SU-DHL-6 (cell line): ENCODE measurements around the gene LRRC14B.

Experiments
- H2AFZ ChIP-seq: fragments of 200-600 bp; sonication (generic); 2 replicates; pipeline ENCODE4 v1.6.1; 2014; ENCODE audit warnings: low read depth, mild to moderate bottlenecking, moderate library complexity, mixed read lengths, antibody characterized with exemption, low read length; ENCODE audit not compliant: severe bottlenecking
- H3F3A ChIP-seq: fragments of 200-600 bp; shearing (Covaris generic); 2 replicates; pipeline ENCODE4 v1.6.0; 2016; ENCODE audit warnings: antibody characterized with exemption, mild to moderate bottlenecking; ENCODE audit not compliant: insufficient read depth
- H3K27ac ChIP-seq: fragments of 200-600 bp; sonication (generic); 2 replicates; pipeline ENCODE4 v1.5.1; 2016; ENCODE audit warnings: low read depth, mild to moderate bottlenecking, low read length, moderate library complexity, mixed read lengths
- H3K27me3 ChIP-seq: fragments of 200-600 bp; sonication (generic), shearing (Covaris generic); 2 replicates; pipeline ENCODE4 v1.6.0; 2014; ENCODE audit warnings: mild to moderate bottlenecking, low read length
- H3K36me3 ChIP-seq: fragments of 200-600 bp; sonication (generic); 2 replicates; pipeline ENCODE4 v1.6.1; 2014; ENCODE audit warnings: mild to moderate bottlenecking, low read length, mixed read lengths
- H3K4me2 ChIP-seq: fragments of 300-600, 200-600 bp; shearing (Covaris generic), sonication (generic); 2 replicates; pipeline ENCODE4 v1.6.0; 2014; ENCODE audit warnings: low read length, low read depth, mild to moderate bottlenecking; ENCODE audit not compliant: poor library complexity, severe bottlenecking
- H3K4me3 ChIP-seq: fragments of 200-600 bp; sonication (generic); 2 replicates; pipeline ENCODE4 v1.5.1; 2014; ENCODE audit warnings: antibody characterized with exemption, low read length, mild to moderate bottlenecking, mixed read lengths; ENCODE audit not compliant: insufficient read depth, poor library complexity, severe bottlenecking
- H3K79me2 ChIP-seq: fragments of 200-600 bp; sonication (generic); 2 replicates; pipeline ENCODE4 v1.6.1; 2014; ENCODE audit warnings: mild to moderate bottlenecking, low read length, moderate library complexity; ENCODE audit not compliant: insufficient read depth
- H3K9ac ChIP-seq: fragments of 200-600 bp; sonication (generic); 2 replicates; pipeline ENCODE4 v1.7.0; 2014; ENCODE audit warnings: mild to moderate bottlenecking, low read length
- H3K9me2 ChIP-seq: fragments of 200-600 bp; sonication (generic); replicated peaks from 2 replicates; pipeline ENCODE4 v1.6.1; 2014; ENCODE audit warnings: low read length; ENCODE audit not compliant: insufficient read depth
- H3K9me3 ChIP-seq: fragments of 200-600 bp; sonication (generic); 2 replicates; pipeline ENCODE4 v1.6.1; 2014; ENCODE audit warnings: low read length, mixed read lengths; ENCODE audit not compliant: insufficient read depth
- H4K20me1 ChIP-seq: fragments of 200-600 bp; sonication (generic); 2 replicates; pipeline ENCODE4 v1.6.1; 2014; ENCODE audit warnings: low read depth, mild to moderate bottlenecking, antibody characterized with exemption, low read length, moderate library complexity, mixed read lengths
- EZH2phosphoT487 ChIP-seq: fragments of 200-600 bp; sonication (generic), shearing (Covaris generic); conservative IDR thresholded peaks from 2 replicates; pipeline ENCODE4 v1.6.1; 2018; ENCODE audit warnings: mild to moderate bottlenecking, antibody characterized with exemption, low read length, moderate library complexity, mixed read lengths
- TF ChIP-seq, protein P1 (sequence below): fragments of 200-600 bp; sonication (generic); IDR thresholded peaks from one replicate; pipeline ENCODE4 v1.5.1; 2017; ENCODE audit warnings: antibody characterized with exemption, mild to moderate bottlenecking, low read length, moderate library complexity; ENCODE audit not compliant: insufficient read depth, poor library complexity, severe bottlenecking

LRRC14B gene

DNA sequence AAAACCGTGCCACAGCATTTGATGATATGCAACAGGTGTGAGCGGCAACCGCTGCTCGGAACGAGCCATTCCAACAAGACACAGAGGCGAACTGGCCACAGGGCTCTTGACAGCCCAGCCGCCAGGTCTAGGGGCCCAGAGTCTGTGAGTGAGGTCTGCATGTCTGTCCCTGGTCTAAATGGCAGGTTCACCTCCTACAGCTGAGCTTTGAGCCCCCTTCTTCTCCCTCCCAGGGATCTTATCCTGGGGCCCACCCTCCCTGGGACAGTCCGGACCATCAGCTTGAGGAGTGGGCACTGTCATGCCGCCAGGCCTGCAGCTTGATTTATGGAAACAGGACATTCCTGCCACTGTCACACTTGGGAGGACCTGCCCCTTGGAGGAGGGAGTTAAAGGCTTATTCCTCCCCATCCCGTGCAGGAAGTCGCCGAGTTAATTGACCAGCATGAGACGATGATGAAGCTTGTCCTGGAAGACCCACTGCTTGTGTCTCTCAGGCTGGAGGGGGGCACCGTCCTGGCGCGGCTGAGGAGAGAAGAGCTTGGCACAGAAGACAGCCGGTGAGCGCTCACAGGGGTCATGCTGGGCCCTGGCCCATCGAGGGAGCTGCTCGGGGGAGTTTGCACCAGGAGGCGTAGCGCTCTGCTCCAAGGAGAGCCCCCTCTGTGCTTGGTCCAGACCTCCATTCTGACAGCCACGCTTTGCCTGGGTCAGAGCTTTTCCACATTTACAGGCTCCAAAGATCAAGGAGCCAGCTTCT lies 35.5 kb upstream of the LRRC14B start:
- H3K36me3 ChIP-seq, result no peaks in the 10 kb centered on the region
- H3K4me2 ChIP-seq, result no peak overlapping the region
- no peak overlapping the region for H3K27ac ChIP-seq
- no peaks in the 10 kb centered on the region for H3F3A ChIP-seq
- H3K79me2 ChIP-seq, result no peaks in the 10 kb centered on the region
- H3K9ac ChIP-seq, result no peak overlapping the region
- no peaks in the 10 kb centered on the region for H3K9me2 ChIP-seq
- H4K20me1 ChIP-seq, result no peaks in the 10 kb centered on the region
- H2AFZ ChIP-seq, result no peak overlapping the region
- TF ChIP-seq, protein P1, sequence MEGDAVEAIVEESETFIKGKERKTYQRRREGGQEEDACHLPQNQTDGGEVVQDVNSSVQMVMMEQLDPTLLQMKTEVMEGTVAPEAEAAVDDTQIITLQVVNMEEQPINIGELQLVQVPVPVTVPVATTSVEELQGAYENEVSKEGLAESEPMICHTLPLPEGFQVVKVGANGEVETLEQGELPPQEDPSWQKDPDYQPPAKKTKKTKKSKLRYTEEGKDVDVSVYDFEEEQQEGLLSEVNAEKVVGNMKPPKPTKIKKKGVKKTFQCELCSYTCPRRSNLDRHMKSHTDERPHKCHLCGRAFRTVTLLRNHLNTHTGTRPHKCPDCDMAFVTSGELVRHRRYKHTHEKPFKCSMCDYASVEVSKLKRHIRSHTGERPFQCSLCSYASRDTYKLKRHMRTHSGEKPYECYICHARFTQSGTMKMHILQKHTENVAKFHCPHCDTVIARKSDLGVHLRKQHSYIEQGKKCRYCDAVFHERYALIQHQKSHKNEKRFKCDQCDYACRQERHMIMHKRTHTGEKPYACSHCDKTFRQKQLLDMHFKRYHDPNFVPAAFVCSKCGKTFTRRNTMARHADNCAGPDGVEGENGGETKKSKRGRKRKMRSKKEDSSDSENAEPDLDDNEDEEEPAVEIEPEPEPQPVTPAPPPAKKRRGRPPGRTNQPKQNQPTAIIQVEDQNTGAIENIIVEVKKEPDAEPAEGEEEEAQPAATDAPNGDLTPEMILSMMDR, result no peak
- TF ChIP-seq EZH2phosphoT487, result no peak
- peaks cover 5% of the 10 kb centered on the region; the same call in 1 of the 2 replicates for H3K9me3 ChIP-seq
- no peaks in the 10 kb centered on the region for H3K27me3 ChIP-seq
- no peak overlapping the region for H3K4me3 ChIP-seq

DNA sequence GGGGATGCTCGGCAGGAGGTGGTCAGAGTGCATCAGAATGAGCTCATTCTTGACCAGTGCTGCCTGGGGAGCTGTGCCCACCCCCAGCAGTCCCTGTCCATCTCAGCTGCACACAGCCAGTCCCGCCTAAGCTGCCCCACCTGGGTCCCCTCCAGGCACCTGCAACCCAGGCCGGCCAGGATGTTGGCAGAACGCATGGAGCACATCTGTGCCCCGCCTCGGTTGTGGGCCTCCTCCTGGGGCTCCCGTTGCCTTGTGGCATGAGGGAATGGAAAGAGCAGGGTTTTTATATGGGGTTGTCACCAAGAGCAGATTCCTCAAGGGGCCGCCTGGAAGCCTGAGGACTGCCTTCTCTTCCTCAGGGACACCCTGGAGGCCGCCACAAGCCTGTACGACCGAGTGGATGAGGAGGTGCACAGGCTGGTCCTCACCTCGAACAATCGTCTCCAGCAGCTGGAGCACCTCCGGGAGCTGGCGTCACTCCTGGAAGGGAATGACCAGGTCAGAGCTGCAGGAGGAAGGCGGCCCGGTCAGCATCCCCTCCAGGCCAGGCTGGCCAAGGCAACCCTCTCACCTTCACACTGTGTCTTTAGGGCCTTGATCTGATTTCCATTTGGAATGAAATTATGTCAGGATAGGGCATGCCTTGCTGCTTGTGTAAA lies 34.8 kb upstream of the LRRC14B start:
- no peak overlapping the region for H3K27ac ChIP-seq
- H3F3A ChIP-seq, result no peaks in the 10 kb centered on the region
- no peak overlapping the region for H3K4me2 ChIP-seq
- H3K9ac ChIP-seq, result no peak overlapping the region
- no peak overlapping the region for H3K4me3 ChIP-seq
- H3K27me3 ChIP-seq, result no peaks in the 10 kb centered on the region
- no peak overlapping the region for H2AFZ ChIP-seq
- H3K9me3 ChIP-seq, result peaks cover 5% of the 10 kb centered on the region; the same call in 1 of the 2 replicates
- no peaks in the 10 kb centered on the region for H3K36me3 ChIP-seq
- TF ChIP-seq EZH2phosphoT487, result no peak
- TF ChIP-seq, protein P1, result no peak
- H3K79me2 ChIP-seq, result no peaks in the 10 kb centered on the region
- no peaks in the 10 kb centered on the region for H4K20me1 ChIP-seq
- H3K9me2 ChIP-seq, result no peaks in the 10 kb centered on the region

DNA sequence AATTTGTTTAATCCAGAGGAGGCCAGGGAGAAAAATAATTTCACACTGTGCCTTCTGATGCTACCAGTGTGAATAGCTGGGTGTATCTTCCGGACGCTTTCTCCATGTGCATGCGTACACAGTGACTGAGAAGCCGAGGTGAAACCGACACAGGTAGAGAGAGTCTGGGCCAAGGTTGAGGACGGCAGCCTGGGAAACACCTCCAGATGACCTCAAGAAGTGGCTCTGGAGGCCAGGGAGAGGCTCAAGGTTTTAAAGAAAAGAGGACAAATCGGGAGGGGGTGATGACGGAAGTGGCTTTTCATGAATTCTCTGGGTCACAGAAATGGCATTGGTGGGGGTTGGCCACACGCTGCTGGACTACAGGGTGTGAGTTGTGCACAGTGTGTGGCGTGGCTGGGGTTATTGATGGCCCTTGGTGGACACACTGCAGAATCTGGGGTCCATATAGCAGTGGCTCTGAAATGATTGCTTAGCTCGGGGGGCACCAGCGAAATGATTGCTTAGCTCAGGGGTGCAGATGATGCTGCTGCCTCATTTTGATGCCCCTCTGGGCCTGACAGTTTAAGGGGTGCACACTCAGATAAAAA lies 34.1 kb upstream of the LRRC14B start:
- H3K27ac ChIP-seq, result no peak overlapping the region
- H3K4me2 ChIP-seq, result no peak overlapping the region
- peaks cover 5% of the 10 kb centered on the region; the same call in 1 of the 2 replicates for H3K9me3 ChIP-seq
- H3K9me2 ChIP-seq, result no peaks in the 10 kb centered on the region
- no peak overlapping the region for H3K9ac ChIP-seq
- H4K20me1 ChIP-seq, result no peaks in the 10 kb centered on the region
- no peaks in the 10 kb centered on the region for H3K36me3 ChIP-seq
- TF ChIP-seq, protein P1, result no peak
- TF ChIP-seq EZH2phosphoT487, result no peak
- H2AFZ ChIP-seq, result no peak overlapping the region
- no peak overlapping the region for H3K4me3 ChIP-seq
- H3K79me2 ChIP-seq, result no peaks in the 10 kb centered on the region
- no peaks in the 10 kb centered on the region for H3K27me3 ChIP-seq
- no peaks in the 10 kb centered on the region for H3F3A ChIP-seq
